ENCODE data around the gene SETBP1. TPM values are rescaled to one million over a fixed set of nuclear protein-coding genes. Genes with fewer than 3 reads are reported as not detected.

Gene SETBP1
- total and polyA plus RNA-seq, 2 of the 8 experiments (the other 6 are each of a cell fraction or from before 2014, with no cell fraction given): 2.0 to 6.5 TPM

DNA sequence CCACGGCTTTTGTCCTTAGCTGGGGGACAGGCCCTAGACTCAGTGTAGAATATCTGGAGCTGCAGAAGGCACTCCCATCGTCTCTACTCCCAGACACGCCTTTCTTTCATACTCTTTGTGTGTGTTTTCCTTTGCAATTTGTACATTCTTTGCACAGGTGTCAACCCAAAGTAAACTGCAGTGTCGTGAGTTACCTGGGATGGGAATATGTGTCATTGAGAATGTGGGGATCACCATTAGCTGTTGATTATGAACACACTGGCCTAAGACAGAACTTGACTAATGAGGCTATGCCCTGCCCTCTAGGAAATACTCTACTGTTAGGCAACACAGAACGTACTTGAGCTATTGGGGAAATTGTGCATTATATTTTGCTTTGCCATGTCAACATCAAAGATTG lies 233.3 kb downstream of the SETBP1 start:
- Histone ChIP-seq H4K20me1 (replicated peaks in 1 of 2; ENCODE audit: control insufficient read depth in 1 of 2, insufficient read depth in 2 of 2, low read length in 2 of 2) (no peaks in the 10 kb centered on the region), H2BK20ac (ENCODE audit: low read length) (no peak overlapping the region), H2BK15ac (ENCODE audit: low read length) (no peak overlapping the region), H3K4me3 (ENCODE audit: extremely low read depth in 1 of 4, insufficient read depth in 2 of 4, low read depth in 3 of 4, low read length in 4 of 4) (no peak overlapping the region), H3K9ac (replicated peaks in 1 of 4; ENCODE audit: extremely low read depth in 1 of 4, low read depth in 3 of 4, low read length in 3 of 4) (no peak overlapping the region), H4K8ac (ENCODE audit: extremely low read depth, insufficient read depth, low read length) (no peak overlapping the region), H3K4me2 (ENCODE audit: insufficient read depth in 1 of 2, low read depth in 2 of 2, low read length in 2 of 2) (no peak overlapping the region), H3K4me1 (replicated peaks in 1 of 4; ENCODE audit: control insufficient read depth in 3 of 4, insufficient read depth in 4 of 4, low read length in 3 of 4) (no peaks in the 10 kb centered on the region), H3K79me2 (ENCODE audit: control insufficient read depth in 1 of 2, insufficient read depth in 2 of 2, low read length in 2 of 2) (no peaks in the 10 kb centered on the region), H2AFZ (ENCODE audit: low read length) (no peak overlapping the region), H2BK5ac (ENCODE audit: low read depth, low read length) (no peak overlapping the region), H3K23me2 (ENCODE audit: low read depth, low read length) (no peaks in the 10 kb centered on the region), H4K91ac (replicated peaks; ENCODE audit: insufficient read length, low read length) (no peak overlapping the region), H3K9me3 (ENCODE audit: insufficient read depth in 2 of 2, low read depth in 1 of 2, low read length in 1 of 2) (no peaks in the 10 kb centered on the region), H3K14ac (ENCODE audit: insufficient read length) (no peak overlapping the region), H3K4ac (replicated peaks; ENCODE audit: insufficient read length, low read depth, low read length) (no peak overlapping the region), H3K23ac (ENCODE audit: insufficient read length) (no peak overlapping the region), H3K56ac (replicated peaks; ENCODE audit: insufficient read length, low read depth, low read length) (no peak overlapping the region), H2BK120ac (replicated peaks; ENCODE audit: low read depth, low read length) (no peak overlapping the region), H3K36me3 (ENCODE audit: control insufficient read depth in 2 of 4, insufficient read depth in 4 of 4, low read length in 3 of 4) (no peaks in the 10 kb centered on the region), H3K18ac (ENCODE audit: extremely low read depth, low read length) (no peak overlapping the region), H3K27ac (ENCODE audit: low read depth, low read length) (no peak overlapping the region), H3K27me3 (replicated peaks in 1 of 4; ENCODE audit: control insufficient read depth in 3 of 4, extremely low read depth in 1 of 4, insufficient read depth in 3 of 4, low read length in 3 of 4) (peaks cover 0 to 2% (median 0%) of the 10 kb centered on the region in 4 experiments; a peak in 1 of 7 replicates), H3K79me1 (ENCODE audit: low read depth, low read length) (no peaks in the 10 kb centered on the region), H2BK12ac (ENCODE audit: low read depth, low read length) (no peak overlapping the region), H4K5ac (ENCODE audit: insufficient read length, low read depth, low read length) (no peak overlapping the region), H2AK5ac (ENCODE audit: low read depth, low read length) (no peak overlapping the region)
- ChIA-PET CTCF (ENCODE audit: partially characterized antibody) (interaction anchor here (0.9 to 1.3 kb wide), 3 partner anchors 11 to 335 kb away, joined by 3 to 5 read pairs (median 3); no protein-coding TSS in a partner anchor), POLR2A (ENCODE audit: partially characterized antibody) (no interaction called here)
- FAIRE-seq (no peak), DNase-seq (ENCODE audit: low read depth in 1 of 2, low spot score in 2 of 2) (no peak)
- 95% methylated on average over 5 of the region's 5 CpGs; no CpG with 5 or more reads in 1 of the 2 experiments for WGBS, 2 experiments (ENCODE audit: extremely low coverage in 1 of 2, insufficient coverage in 1 of 2, insufficient read length in 1 of 2, insufficient replicate concordance in 2 of 2, low coverage in 1 of 2, low lambda C conversion rate in 2 of 2, missing lambda C conversion rate in 1 of 2)
- TF ChIP-seq BACH1 (IDR thresholded peaks at IDR 0.05; ENCODE audit: low read length) (no peak), NANOG (IDR thresholded peaks at IDR 0.05; ENCODE audit: insufficient read depth, low read depth, low read length, poor library complexity, severe bottlenecking) (no peak), TCF12 (IDR thresholded peaks at IDR 0.05; ENCODE audit: low read depth, low read length) (no peak), SUZ12 (IDR thresholded peaks at IDR 0.05; ENCODE audit: low read length) (no peak), SP1 (IDR thresholded peaks at IDR 0.05; ENCODE audit: low read depth, low read length) (no peak), RXRA (IDR thresholded peaks at IDR 0.05; ENCODE audit: insufficient read depth, low read depth, low read length) (no peak), GABPA (IDR thresholded peaks at IDR 0.05; ENCODE audit: borderline replicate concordance, insufficient read depth, low read length) (no peak), HDAC6 (IDR thresholded peaks at IDR 0.05; ENCODE audit: low read depth, low read length) (no peak), RBBP5 (IDR thresholded peaks at IDR 0.05; ENCODE audit: borderline replicate concordance, low read depth, low read length) (no peak), YY1 (IDR thresholded peaks at IDR 0.05; ENCODE audit: low read depth, low read length) (no peak), KDM4A (IDR thresholded peaks at IDR 0.05; ENCODE audit: low read depth, low read length, severe bottlenecking) (no peak), NRF1 (IDR thresholded peaks at IDR 0.05; ENCODE audit: low read depth, low read length) (no peak), JUN (IDR thresholded peaks at IDR 0.05; ENCODE audit: low read depth, low read length) (no peak)
- TF ChIP-seq, protein P1, sequence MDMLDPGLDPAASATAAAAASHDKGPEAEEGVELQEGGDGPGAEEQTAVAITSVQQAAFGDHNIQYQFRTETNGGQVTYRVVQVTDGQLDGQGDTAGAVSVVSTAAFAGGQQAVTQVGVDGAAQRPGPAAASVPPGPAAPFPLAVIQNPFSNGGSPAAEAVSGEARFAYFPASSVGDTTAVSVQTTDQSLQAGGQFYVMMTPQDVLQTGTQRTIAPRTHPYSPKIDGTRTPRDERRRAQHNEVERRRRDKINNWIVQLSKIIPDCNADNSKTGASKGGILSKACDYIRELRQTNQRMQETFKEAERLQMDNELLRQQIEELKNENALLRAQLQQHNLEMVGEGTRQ (IDR thresholded peaks at IDR 0.05; ENCODE audit: low read length): no peak

All from H1 (cell line).